Astrocyte (in vitro differentiated cells and primary cell): Measurements from ENCODE around the gene RPL7A.

Experiments used
- CTCF ChIP-seq: IDR thresholded peaks from 2 replicates; pipeline ENCODE4 v1.5.1; 2011; ENCODE audit warnings: low read depth, mild to moderate bottlenecking, inconsistent platforms, low read length, moderate library complexity; ENCODE audit not compliant: insufficient read depth
- EZH2 ChIP-seq: IDR thresholded peaks from 2 replicates; pipeline ENCODE4 v1.6.1; 2012; ENCODE audit warnings: mild to moderate bottlenecking, low read length, inconsistent platforms; ENCODE audit not compliant: insufficient read depth

- no peak for TF ChIP-seq CTCF
- no peak for TF ChIP-seq EZH2
Observed at GRCh38 chr9:133323991-133324703, 23.9 kb upstream of the RPL7A start.
